ENCODE data around the gene EFCC1.
"Not testable (repeated sequence)": the region's sequence is repeated elsewhere in the genome, so short reads cannot be mapped to it uniquely, and the experiment has no call there.

Gene EFCC1

GRCh38 chr3:129059311-129059958 is 58.3 kb downstream of the EFCC1 start:
- no peak for DNase-seq

- no peak for DNase-seq
These were observed 59.3 kb downstream of the EFCC1 start, which contains the start of gene GP9 for GRCh38 chr3:129060276-129061022. Gene GP9, plus strand, starts transcription at chr3:129060779. Its CDS starts 961 bp downstream, at chr3:129061740.

DNA sequence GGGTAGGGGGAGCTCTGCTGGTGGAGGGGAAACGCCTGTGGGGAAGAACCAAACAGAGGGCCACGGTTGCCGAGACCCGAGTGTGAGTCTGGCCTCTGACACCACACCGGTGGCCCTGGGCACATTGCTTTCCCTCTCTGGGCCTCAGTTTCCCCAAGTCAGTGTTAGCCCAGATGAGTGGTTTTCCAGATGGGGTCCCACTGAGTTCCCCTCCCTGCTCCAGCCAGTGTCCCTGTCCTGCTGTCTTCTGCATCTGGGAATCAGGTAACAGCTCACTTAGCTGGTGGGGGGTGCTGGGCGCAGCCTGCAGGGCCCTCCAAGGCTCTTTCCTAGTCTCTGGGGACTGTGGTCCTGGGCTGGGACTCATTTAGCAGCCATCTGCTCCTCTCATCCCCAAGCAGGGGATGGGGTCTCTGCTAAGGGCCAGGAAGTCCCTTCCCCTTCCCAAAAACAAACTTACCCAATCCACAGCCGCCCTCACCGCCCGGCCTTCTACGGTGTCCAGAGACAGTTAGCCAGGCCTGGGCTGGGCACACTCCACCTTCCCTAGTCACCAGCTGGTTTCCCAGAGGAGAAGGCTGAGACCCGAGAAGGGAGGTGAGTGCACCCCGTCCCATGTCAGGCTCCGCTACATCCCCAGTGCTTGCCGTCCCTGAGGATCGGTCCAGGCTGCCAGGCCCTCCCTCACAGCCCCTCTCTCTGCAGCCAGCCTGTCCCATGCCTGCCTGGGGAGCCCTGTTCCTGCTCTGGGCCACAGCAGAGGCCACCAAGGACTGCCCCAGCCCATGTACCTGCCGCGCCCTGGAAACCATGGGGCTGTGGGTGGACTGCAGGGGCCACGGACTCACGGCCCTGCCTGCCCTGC is 60.2 kb downstream of the EFCC1 start:
- DNase-seq: no peak

DNA sequence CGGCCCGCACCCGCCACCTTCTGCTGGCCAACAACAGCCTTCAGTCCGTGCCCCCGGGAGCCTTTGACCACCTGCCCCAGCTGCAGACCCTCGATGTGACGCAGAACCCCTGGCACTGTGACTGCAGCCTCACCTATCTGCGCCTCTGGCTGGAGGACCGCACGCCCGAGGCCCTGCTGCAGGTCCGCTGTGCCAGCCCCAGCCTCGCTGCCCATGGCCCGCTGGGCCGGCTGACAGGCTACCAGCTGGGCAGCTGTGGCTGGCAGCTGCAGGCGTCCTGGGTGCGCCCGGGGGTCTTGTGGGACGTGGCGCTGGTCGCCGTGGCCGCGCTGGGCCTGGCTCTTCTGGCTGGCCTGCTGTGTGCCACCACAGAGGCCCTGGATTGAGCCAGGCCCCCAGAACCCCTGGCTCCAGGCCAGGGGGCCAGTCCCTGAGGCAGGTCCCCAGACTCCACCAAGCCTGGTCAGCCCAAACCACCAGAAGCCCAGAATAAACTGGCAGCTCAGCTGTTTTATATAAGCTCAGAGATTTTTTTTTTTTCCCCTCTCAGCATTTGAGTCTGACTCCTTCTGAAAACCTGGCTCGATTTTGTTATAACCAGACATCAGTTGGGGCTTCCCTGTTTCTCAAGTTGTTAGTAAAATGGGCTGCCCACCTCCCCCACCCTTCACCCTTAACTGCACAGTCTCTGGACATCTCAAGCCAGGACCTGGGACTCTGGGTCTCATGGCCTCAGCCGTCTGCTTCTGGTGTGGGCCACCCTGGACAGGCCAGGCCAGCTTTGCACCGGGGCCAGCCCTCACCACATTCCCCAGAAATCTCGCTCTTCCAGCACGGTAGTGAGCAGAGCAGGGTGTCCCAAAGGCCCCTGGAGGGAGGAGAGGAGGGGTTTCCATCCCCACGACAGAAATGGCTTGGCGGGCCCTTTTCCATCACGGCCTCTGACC is 61.1 kb downstream of the EFCC1 start:
- no peak for DNase-seq

DNA sequence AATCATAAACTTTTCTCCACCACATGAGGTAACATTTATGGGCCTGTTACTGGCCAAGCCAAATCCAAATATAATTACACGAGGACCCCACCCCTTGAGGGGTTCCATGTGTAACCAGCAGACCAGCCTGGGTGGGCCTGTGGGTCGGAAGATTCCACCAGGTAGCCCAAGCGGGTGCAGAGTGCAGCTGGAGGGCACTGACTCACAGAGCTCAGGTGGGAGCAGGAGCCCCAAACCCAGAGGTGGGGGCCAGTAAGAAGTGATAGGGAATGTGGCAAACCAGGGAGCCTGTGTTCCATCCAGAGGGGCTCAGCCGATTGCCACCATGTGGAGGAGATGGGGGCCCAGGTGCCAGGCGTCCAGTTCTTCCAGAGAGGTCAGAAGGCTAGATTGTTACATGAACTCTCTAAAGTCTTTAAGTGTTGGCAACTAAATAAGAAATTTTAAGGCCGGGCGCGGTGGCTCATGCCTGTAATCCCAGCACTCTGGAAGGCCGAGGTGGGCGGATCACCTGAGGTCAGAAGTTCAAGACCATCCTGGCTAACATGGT is 62.1 kb downstream of the EFCC1 start:
- DNase-seq: no peak

- peak; percentile 32 for DNase-seq
These were observed 62.9 kb downstream of the EFCC1 start for GRCh38 chr3:129063841-129064482.

GRCh38 chr3:129065016-129065719 is 64.1 kb downstream of the EFCC1 start:
- DNase-seq: no peak

GRCh38 chr3:129065720-129066073 is 64.6 kb downstream of the EFCC1 start:
- DNase-seq: no peak

GRCh38 chr3:129067719-129068118 is 66.6 kb downstream of the EFCC1 start:
- peak; percentile 35 for DNase-seq

DNA sequence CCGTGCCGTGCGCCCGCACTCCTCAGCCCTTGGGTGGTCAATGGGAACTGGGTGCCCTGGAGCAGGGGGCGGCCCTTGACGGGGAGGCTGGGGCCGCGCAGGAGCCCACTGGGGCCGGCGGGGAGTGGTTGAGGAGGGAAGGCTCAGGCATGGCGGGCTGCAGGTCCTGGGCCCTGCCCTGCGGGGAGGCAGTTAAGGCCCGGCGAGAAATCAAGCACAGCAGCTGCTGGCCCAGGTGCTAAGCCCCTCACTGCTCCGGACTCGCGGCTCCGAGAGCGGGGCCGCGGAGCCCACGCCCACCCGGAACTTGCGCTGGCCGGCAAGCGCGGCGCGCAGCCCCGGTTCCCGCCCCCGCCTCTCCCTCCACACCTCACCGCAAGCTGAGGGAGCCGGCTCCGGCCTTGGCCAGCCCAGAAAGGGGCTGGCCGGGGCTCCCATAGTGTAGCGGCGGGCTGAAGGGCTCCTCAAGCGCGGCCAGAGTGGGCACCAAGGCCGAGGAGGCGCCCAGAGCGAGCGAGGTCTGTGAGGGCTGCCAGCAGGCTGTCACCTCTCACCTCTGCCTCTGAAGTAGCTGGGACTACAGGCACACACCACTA is 67.3 kb downstream of the EFCC1 start:
- DNase-seq: peak; percentile 29

DNA sequence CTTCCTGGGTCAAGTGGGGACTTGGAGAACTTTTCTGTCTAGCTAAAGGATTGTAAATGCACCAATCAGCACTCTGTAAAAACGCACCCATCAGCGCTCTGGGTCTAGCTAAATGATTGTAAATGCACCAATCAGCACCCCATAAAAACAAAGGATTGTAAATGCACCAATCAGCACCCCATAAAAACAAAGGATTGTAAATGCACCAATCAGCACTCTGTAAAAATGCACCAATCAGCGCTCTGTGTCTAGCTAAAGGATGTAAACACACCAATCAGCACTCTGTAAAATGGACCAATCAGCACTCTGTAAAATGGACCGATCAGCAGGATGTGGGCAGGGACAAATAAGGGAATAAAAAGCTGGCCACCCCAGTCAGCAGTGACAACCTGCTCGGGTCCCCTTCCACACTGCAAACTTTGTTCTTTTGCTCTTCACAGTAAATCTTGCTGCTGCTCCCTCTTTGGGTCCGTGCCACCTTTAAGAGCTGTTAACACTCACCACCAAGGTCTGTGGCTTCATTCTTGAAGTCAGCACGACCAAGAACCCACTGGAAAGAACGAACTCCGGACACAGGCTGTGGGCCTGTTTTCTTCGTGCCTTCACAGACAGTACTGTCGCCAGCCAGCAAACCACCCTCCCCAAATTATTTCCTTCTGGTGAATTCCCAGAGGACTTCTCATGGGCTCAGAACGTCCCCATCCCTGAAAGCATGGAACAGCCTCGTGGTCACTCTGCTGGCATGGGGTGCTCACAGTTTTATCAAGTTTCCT is 68.4 kb downstream of the EFCC1 start:
- not testable (repeated sequence) for DNase-seq

DNA sequence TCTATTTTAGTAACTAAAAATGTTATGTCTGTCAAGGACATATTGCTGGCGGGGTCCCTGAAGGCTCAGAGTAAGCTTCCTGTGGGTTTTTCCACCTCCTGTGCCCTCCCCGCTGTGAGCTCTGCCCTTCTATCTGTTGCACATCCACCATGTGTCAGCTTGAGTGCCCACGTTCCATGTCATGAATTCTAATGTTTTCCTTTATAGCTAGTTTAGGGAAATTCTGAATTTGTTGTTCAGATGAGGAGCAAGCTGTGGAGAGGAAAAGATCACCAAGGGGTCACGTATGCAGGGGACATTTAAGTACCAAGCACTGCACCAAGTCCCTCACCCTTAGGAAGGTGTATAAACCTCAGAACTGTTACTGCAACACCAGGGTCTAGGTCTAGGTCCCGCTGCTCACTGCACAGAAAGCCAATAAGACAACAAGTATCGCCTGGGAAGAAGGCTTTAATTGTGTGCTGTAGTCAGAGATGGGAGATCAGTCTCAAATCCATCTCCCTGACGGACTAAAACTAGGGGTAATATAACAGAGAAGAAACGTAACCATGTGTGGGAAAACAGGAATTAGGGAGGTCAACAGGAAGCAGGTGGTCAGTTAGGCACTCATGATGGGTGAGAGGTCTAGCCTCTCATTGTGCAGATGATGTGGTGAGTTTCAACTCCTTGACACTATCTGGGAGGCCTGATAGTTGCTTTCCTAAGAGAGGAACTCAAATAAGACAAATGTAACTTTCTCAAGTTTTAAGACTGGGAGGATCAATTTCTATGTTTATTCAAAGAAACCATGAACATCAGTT is 69.2 kb downstream of the EFCC1 start:
- DNase-seq: no peak

DNA sequence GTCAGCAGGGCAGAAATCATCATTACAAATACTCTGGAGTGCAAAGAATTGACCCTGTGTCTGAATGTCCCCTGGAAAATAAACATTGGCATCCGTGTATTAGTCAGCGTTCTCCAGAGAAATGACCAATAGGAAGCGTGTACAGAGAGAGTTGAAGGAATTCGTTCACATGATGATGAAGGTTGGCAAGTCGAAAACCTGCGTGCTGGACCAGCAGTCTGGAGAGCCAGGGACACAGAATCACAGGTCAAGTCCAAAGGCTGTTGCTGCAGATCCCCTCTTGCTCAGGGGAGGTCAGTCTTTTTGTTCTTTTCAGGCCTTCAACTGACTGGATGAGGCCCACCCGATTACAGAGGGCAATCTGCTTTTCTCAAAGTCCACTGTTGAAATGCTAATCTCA is 76.1 kb downstream of the EFCC1 start:
- DNase-seq: no peak

DNA sequence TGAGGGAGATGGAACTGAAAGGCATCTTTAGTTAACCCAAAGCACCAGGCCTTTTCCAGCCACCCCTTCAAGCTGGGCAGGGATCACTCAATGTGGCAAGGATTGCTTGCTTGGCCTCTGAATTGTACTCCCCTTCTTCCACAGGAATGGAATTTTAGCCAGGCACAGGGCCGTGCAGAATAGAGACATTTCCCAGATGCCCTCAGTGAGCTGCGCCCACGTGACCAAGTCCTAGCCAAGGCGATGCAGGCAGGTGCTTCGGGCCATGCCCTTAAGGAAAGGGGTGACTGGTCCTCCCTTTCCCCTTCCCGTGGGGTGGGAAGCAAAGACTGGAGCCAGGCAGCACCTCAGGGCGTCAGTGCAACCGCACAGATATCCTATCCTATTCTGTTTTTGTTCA is 77.4 kb downstream of the EFCC1 start:
- no peak for DNase-seq

GRCh38 chr3:129081503-129081902 is 80.4 kb downstream of the EFCC1 start:
- DNase-seq: no peak

GRCh38 chr3:129082026-129082425 is 80.9 kb downstream of the EFCC1 start:
- no peak for DNase-seq

GRCh38 chr3:129084501-129084900 is 83.4 kb downstream of the EFCC1 start:
- DNase-seq: no peak

DNA sequence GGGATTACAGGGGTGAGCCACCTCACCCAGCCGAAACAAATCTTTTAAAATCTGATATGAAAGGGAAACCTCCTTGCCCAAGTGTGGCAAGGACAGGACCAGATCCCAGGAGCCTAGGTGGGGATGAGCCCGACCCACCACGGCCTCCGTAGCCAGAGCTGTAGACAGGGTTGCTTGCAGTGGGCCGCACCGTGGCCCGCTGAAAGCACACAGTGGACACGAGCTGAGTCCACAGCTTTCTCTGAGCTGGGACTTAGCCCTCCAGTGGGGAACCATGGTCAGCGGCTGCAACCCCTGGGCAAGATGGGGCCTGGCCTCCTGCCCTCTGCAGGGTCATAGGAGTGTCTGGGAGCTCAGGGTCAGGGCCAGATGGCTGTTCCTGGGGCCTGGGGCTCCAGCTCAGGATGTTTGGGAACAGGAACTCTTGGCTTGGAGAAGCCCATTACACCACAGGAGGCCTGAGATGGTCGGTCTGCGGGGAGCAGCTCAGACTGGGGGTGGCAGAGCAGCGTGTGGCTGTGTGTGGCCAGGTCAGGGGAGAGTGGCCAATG is 84.1 kb downstream of the EFCC1 start:
- DNase-seq: no peak

- DNase-seq: no peak
These were observed 84.7 kb downstream of the EFCC1 start for GRCh38 chr3:129085818-129086217.

Measured in NCI-H69 (cell line).